ENCODE data around the gene ABHD5. TPM values are rescaled to one million over a fixed set of nuclear protein-coding genes. Genes with fewer than 3 reads are reported as not detected.

Gene ABHD5
- total RNA-seq, 2 donors from 2014 or later: 23.9 to 39.0 TPM

DNA sequence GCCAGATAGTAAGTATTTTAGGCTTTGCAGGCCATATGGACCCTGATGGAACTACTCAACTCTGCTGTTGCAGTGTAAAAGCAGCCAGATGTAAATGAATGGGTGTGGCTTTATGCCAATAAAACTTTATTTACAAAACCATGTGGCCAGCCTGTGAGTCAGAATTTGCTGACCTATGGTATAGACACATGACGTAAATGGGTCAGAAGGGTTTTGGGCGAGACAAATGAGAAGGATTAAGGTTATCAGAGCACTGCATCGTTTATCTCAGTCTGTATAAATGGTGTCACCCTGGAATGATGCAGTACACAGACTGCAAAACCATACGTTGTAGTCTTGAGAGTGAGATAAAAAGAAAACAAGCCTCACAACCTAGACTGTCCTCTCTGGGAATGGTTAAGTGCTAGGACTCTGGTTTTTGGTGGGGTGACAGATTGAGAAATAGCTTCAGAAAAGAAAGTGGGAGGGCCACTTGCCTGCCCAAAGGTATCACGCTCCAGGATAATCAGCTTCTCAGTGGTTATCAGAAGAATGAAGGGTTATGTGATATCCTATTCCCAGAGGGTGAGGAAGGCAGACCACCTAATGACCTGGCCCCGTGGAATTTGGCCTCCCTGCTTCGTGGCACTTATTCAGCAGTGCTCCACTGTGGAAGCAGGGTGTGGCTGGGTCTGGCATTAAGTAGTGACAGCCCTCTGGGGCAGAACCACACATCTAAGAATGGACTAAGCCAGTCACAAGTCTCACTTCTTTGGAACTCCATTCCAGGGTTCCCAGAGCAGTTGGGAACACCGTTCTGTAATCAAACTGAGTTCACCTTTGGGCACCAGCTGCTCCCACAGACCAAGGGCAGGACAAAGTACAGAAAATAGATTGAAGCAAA lies 46.1 kb downstream of the ABHD5 start:
- intact Hi-C loops (cut with DNase I, micrococcal nuclease): no loop called here

DNA sequence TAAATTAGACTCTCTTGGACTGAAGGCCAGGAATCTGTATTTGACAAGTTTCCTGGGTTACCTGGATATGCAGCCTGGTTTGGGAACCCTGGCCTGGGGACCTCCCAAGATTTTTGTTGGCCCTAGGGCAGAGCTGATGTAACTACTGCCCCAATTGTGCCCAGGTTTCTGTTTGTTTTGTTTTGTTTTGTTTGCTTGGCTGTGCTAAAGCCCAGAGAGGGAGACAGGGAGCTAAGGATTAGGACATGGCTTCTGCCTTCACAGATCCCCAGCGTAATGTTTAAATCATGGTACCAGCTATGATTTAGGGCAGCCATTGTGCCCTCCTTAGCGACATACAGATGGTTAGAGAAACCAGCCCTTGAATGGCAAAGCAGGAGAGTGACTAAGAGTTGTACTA lies 47.6 kb downstream of the ABHD5 start:
- DNase-seq: no peak
- ATAC-seq: no peak
- intact Hi-C loops (cut with DNase I, micrococcal nuclease): no loop called here

More for the DNA sequence above, 46.1 kb downstream of the ABHD5 start:
- peak; percentile 89 for ATAC-seq
- DNase-seq: no peak

DNA sequence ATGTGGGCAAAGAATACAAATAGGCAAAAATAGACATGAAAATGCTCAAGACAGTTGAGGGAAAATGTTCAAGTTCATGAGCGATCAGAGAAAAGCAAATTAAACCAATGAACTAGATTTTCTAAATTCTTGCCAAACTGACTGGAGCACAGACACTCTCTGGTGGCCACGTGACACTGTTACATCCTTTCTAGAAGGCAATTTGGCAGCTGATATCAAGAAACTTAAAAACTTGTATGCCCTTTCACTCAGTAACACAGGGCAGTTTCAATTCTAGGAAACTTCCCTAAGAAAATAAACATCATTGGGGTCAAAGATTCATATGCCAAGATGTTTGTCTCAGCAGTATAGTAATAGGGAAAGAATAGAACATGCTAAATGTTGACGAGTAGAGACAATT lies 52.2 kb downstream of the ABHD5 start:
- DNase-seq (no peak), ATAC-seq (peak; percentile 88)
- intact Hi-C loops (cut with DNase I, micrococcal nuclease): no loop called here

DNA sequence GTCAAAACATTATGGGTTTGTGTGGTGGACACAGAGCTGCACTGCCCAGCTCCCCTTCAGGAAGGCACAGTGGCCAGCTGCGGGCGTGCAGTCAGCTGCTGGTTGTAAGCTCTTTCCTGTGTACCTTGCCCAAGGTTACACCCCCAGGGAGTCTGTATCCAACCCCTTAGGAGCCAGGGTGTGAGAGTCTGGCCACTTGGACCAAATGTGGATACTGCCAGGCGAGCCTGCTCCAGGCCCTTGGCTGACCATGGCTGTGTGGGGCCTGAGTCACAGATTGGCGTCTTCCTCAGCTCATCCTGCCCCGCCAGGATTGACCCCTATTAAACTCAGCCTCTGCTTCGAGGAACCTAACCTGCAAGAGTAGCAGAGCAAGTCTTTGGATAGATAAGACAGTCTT lies 56.9 kb downstream of the ABHD5 start:
- DNase-seq (no peak), ATAC-seq (peak; percentile 60)

DNA sequence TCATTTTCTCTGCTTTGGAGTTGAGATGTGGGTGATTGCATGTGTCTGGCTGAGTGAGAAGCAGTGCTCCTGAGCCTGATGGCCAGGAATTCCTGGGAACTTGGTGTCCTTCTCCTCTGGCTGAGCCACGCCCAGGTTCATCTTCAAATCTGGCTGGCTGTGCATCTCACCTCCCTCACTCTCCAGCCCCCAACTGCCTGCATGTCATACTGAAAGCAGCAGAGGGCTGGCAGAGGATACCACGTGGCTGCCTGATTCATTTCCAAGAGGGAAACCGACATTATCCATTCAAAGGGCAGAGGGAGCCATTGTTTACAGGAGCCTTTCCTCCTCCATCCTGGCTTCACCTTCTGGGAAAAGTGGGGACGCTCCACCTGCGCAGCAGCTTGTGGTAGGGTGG lies 57.4 kb downstream of the ABHD5 start:
- intact Hi-C loops (cut with DNase I, micrococcal nuclease): no loop called here
- ATAC-seq (no peak), DNase-seq (no peak)

More for the DNA sequence above, 56.9 kb downstream of the ABHD5 start:
- intact Hi-C loops (cut with DNase I, micrococcal nuclease): no loop called here

DNA sequence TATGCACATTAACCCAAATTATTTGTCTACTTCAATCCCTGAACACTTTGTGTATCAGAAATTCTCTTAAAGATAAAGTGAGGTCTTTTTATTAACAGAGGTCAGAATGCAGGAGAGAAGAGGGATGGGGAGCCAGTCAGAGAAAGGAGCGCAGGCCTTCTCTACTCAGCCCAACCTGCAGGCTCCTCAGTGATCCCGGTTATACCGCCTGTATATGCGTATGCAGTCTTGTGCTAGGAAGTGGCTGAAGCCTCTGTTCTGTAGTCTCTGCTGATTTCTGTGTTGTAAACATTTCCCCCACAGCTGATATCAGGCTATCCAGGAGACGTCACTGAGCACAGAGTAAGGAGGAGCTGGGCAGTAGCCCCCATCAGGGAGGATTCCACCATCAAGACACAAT lies 57.9 kb downstream of the ABHD5 start:
- DNase-seq: no peak
- intact Hi-C loops (cut with DNase I, micrococcal nuclease): no loop called here
- no peak for ATAC-seq

DNA sequence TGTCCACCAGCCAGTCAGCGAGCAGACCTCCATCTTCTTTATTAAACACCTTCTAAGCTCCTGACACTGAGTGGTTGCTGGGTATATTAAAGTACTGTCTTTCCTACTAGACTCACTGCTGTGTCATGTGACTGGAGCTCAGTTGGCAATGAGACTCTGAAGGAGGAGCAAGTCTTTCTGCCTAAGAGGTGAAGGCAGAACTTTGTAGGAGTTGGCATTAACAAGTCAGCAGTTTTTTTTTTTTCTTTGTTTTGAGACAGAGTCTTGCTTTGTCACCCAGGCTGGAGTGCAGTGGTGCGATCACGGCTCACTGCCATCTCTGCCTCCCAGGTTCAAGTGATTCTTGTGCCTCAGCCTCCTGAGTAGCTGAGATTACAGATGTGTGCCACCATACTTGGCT lies 62.2 kb downstream of the ABHD5 start:
- no peak for ATAC-seq
- DNase-seq: no peak
- intact Hi-C loops (cut with DNase I, micrococcal nuclease): no loop called here

DNA sequence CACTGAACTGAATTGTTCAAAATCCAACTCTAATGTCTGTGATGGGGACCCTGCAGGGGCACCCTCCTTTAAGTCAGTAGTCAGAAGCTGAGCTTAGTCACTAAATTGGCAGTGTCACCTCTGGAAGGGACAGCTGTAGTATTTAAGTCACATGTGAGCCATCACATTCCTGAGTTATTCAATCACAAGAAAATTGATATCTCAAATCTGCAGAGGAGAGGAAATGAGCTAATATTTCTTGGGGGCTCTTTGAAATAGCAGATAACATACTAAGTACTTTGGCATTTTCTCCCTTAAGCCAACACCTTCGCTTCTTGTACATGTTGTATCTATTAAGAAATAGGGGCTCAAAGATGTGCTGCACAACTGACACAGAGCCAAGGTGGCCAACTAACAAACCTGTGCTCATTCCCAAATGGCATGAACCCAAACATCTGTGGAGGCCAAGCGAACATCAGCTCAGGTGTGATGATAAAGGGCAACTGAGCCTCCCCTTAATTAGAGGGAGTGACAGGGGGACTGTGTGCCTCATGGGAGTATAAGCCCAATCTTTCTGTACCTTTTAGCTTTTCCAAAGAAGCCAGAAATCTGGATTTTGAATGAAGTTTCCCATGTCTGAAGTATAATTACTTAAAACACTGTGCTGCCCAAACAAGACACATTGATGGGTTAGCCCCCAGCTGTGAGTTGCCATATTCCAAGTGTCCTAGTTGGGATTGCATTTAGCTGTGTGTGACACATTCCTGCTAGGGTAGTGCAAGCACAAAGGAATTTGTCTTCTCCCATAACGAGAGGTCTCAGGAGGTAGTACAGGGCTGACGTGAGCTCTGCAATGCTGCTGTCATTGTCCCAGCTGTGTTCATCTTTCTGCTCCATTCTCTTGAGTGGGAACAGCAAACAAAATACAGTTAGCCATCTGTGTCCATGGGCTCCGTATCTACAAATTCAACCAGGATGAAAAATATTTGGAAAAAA lies 63.3 kb downstream of the ABHD5 start:
- intact Hi-C loops (cut with DNase I, micrococcal nuclease): no loop called here
- no peak for DNase-seq
- ATAC-seq: no peak

DNA sequence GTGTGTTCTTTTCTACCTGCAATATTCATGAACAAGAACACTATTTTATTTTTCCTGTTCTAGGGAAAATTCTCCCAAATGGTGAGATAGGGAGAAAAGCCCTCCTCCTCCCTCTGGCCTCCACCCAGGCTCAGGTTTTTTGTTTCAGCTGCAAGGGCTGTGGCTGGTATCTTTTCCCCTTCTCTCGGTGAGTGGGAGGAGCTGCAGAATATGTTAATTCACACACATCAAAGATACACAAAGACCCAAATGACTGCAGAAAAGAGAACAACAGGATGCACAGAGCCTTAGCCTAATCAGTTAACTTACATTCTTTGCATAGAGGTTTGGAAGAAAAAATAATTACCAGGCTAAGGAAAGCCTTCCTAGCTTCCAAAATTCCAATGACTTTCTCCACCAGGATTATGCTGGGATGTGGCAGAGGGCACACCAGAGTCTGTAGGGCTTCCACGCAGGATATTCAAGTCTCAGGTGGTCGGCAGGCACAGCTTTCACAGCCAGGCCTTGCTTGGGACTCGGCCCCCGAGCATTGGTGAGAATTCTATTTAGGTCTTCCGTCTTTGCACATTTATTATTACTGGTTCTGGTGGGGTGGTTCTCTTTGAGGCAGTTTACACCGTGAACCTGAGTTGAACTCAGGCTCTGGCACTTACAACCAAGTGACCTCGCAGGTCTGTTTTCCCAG lies 64.9 kb downstream of the ABHD5 start:
- intact Hi-C loops (cut with DNase I, micrococcal nuclease): no loop called here
- DNase-seq (no peak), ATAC-seq (no peak)

DNA sequence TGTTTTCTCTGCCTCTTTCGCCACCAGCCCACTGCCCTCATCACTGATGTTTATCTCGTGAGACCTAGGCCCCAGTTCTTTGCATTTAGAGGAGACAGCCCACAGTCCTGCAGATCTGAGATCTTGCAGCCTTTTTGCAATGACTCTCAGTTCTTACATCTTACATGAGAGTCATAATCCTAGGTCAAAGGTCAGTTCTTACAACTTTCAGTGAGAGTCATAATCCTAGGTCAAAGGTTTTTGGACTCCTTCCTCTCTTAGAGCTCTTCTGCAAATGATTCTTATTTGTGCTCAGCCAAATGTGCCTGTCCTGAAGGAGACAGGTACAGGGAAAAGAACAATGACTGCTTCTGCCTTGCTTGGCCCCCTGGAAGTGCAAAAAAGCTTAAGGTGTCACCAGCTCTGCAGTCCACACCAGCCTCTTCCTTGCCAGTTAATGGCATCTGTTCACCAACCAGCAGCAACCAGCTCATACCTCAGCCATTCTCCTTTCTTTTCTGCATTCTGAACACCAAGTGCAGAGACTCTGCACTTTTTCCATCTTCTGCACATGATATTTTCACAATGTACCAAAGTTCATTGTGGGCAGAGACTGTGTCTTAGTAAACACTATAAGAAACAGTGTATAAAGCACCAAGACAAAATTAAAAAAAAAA lies 67.1 kb downstream of the ABHD5 start:
- intact Hi-C loops (cut with DNase I, micrococcal nuclease): no loop called here
- peak; percentile 82 for ATAC-seq
- DNase-seq: no peak

DNA sequence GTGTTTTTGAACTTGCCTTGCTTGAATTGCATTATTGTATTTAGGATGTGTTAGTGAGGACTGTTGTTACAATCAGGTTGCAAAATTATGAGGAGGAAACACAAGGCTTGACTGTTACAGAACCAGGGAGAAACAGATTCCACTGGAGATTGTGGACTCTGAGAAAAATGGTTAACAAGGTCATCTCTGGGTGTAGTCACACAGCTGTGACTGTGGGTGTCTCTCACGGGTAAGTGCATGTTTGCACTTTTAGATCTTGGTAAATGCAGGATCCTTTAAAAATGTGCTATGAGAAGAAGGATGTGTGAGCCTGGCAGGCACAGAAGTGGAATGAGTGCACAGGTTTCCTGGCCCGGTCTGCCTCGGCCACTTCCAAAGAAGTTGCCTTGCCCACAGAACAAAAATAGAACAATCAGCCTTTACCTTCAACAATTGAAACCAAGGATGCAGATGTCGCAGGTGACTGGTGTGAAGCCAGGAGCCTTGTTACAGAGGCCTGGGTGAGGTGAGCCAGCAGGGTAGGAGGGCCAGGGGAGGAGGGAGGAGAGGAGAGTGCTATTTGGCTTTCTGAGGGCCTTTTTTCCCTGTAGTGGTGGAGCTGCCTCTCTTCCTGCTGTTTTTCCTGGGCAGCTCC lies 68.0 kb downstream of the ABHD5 start:
- ATAC-seq: peak; percentile 52
- intact Hi-C loops (cut with DNase I, micrococcal nuclease): no loop called here
- no peak for DNase-seq

DNA sequence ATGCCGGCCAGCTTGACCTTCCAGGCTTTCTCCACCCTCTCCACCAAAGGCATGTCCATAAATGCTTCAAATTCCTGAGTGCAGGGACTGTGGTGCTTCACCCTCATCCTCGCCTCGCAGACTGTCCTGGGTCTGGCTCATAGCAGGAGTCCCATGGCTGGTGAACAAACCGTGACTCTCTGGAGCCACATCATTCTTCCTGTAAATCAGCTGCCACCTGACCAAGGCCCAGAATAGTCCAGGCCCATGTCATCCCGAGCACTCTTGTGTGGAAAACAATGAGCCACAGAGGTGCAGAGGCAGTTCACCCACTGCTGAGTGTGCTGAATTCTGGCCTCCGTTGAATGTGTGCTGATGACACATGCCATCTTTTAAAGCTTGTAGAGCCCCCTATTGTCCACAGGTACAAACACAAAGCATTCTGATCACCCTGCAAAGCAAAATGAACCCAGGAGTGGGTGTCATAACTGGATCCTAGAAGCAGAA lies 68.6 kb downstream of the ABHD5 start:
- ATAC-seq: no peak
- no peak for DNase-seq
- intact Hi-C loops (cut with DNase I, micrococcal nuclease): no loop called here

DNA sequence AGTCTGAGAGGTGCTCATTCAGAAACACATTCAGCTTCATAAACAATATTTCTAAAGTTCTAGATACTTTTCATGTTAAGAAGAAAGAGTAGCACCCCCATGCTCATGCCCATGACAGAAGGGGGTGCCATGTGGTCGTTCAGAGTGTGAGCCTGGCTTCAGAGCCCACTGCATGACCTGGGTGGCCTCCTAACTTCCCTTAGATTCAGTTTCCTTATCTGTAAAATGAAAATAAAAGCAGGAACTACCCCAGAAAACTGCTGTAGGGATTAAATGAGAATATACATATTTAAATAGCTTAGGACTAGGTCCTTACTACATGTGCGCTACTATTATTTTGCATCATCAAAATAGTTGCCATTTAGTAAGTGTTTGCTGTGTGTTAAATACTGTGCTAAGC lies 69.2 kb downstream of the ABHD5 start:
- DNase-seq (no peak), ATAC-seq (no peak)
- intact Hi-C loops (cut with DNase I, micrococcal nuclease): no loop called here

DNA sequence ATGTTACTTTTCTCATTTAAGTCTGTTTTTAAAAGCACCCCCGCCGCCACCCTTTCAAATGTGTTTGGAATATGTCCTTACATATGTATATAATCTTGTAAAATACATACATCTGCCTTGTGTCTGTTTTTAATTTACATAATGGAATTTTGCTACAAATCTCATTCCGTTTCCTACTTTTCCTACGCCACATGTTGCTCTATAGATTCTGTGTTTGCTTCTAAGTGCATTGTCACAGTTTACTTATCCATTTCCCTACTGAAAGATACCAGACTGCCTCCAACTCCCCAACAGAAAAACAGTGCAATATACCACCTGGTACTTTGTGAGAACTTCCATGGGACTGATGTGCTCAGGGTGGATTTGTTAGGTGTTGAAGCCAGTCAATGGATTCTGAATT lies 70.2 kb downstream of the ABHD5 start:
- intact Hi-C loops (cut with DNase I, micrococcal nuclease): no loop called here
- DNase-seq: no peak
- ATAC-seq: no peak

DNA sequence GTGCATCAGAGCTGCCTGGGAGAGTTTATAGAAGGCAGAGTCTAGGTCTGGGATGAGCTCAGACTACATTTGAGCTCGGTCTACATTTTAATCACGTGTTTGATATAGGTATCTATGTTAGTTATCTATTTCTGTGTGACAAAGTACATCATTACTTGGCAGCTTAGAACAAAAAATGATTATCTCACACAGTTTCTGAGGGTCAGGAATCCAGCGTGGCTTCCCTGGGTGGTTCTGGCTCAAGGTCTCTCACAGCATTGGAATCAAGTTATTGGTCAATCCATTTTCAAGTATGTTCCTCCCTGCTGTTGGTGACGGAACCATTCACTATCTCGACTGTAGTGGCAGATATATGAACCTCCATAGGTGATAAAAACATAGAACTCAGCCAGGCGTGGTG lies 71.7 kb downstream of the ABHD5 start:
- no peak for DNase-seq
- no peak for ATAC-seq
- intact Hi-C loops (cut with DNase I, micrococcal nuclease): no loop called here

DNA sequence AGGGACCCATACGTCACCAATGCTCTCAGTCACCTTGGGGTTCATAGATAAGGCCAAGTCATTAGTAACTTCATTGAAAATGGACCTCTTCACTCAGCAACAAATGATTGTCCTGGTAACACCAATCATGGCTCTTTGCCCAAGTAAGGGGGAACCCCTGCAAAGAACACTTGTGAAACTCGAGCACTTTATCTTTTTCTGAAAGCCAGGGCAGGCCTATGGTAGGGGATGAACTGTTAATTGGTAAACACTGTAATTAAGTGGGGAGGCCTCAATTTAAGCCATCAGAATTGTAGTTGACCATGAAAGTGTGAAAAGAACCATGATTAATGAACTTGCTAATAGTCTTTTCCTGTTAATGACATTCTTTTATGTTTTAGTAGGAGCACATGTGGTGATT lies 73.3 kb downstream of the ABHD5 start:
- no peak for DNase-seq
- intact Hi-C loops (cut with DNase I, micrococcal nuclease): no loop called here
- ATAC-seq: no peak

DNA sequence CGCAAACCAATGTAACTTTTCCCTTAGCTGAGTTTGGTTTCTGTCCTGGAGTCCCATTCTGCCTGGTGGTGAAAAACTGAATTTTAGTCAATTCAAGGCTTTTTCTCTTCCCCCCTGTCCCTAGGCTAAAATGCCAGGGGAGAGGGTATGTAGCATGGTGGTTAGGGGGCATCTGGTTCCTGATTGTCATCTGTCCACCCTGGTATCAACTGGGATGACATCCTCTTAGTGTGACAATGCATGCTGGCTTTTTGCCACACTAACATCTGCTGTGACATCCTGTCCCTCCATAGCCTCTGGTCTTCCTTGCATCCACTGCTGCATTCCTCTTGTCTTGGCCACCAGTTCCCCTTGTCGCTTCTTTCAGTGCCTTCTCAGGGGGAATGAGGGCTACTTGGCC lies 73.7 kb downstream of the ABHD5 start:
- intact Hi-C loops (cut with DNase I, micrococcal nuclease): no loop called here
- no peak for ATAC-seq
- DNase-seq: no peak

DNA sequence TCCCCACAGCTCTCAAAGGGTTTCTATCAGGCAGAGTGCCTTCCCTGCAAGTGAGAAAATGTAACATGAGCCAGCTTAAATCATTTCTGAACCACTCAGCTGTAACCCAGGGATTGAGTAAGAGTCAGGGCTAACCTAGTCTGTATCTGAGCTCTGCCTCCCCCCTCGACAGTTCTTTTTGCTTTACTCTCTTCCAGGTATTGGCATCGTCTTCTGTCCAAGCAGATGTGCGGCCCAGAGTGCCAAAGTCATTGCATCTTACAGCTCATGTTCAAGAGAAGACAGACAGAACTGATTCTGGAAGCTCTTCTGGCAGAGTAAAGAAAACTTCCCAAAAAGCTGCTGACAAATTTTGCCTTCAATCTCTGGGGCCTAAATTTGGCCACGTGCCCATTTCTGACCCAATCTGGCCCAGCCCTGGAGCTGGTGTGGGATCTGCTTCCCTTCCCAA lies 74.8 kb downstream of the ABHD5 start:
- ATAC-seq (no peak), DNase-seq (no peak)
- intact Hi-C loops (cut with DNase I, micrococcal nuclease): no loop called here

Data from left colon (tissue), 2 donors.